ACC112 (cell line): ENCODE measurements around the gene CEACAM4.

Experiments
- H2AFZ ChIP-seq: fragments of 200-600 bp; sonication (generic); one replicate; pipeline ENCODE4 v1.6.0; 2017; ENCODE audit warnings: antibody characterized with exemption, low read length; ENCODE audit not compliant: unreplicated experiment
- H3K27ac ChIP-seq: fragments of 200-600 bp; sonication (generic); 2 replicates; pipeline ENCODE4 v1.5.1; 2014; ENCODE audit warnings: low read depth, mild to moderate bottlenecking, antibody characterized with exemption, low read length, moderate library complexity
- H3K27me3 ChIP-seq: fragments of 200-600 bp; sonication (generic); 2 replicates; pipeline ENCODE4 v1.6.1; 2014; ENCODE audit warnings: mild to moderate bottlenecking, antibody characterized with exemption, low read length, moderate library complexity, mixed read lengths; ENCODE audit not compliant: insufficient read depth
- H3K36me3 ChIP-seq: fragments of 200-600 bp; sonication (generic); 2 replicates; pipeline ENCODE4 v1.6.1; 2016; ENCODE audit warnings: mild to moderate bottlenecking, antibody characterized with exemption, low read length, moderate library complexity, mixed read lengths; ENCODE audit not compliant: insufficient read depth
- H3K4me1 ChIP-seq: fragments of 200-600 bp; sonication (generic); one replicate; pipeline ENCODE4 v1.6.1; 2016; ENCODE audit warnings: low read length, mixed read lengths; ENCODE audit not compliant: insufficient read depth, unreplicated experiment, control insufficient read depth
- H3K4me3 ChIP-seq: fragments of 200-600 bp; sonication (generic); 2 replicates; pipeline ENCODE4 v1.5.1; 2014; ENCODE audit warnings: mild to moderate bottlenecking, low read depth, low read length
- H3K79me2 ChIP-seq: fragments of 200-600 bp; sonication (generic); one replicate; pipeline ENCODE4 v1.6.0; 2016; ENCODE audit warnings: low read length; ENCODE audit not compliant: control insufficient read depth, unreplicated experiment, insufficient read depth

CEACAM4 gene

DNA sequence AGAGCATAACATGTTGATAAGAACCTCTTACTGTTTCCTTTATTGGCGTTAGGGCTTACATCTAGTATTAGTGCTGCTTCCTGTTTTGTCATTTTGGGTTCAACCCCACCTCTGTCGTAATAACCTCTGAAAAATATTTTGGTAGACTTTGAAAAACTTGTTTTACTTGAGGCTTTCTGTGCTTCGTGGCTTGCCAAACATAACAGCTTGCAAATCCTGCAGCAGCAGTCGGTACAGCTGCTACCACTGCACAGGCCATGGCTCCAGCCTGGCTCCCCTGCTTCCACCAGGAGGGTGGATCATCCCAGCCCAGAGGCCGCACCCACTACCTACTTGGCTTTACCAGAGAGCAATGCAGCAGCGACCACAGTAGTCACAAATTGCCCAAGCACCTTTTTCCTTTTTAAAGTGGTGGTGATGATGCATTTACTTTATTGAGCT is 11.8 kb upstream of the CEACAM4 start:
- no peaks in the 10 kb centered on the region for H3K36me3 ChIP-seq
- no peak overlapping the region for H3K4me3 ChIP-seq
- H3K4me1 ChIP-seq: no peaks in the 10 kb centered on the region
- no peak overlapping the region for H3K27ac ChIP-seq
- no peaks in the 10 kb centered on the region for H3K79me2 ChIP-seq
- H3K27me3 ChIP-seq: peaks cover 17% of the 10 kb centered on the region; the same call in 1 of the 2 replicates
- no peak overlapping the region for H2AFZ ChIP-seq

- H3K79me2 ChIP-seq: no peaks in the 10 kb centered on the region
- H3K4me1 ChIP-seq: no peaks in the 10 kb centered on the region
- no peak overlapping the region for H3K4me3 ChIP-seq
- H2AFZ ChIP-seq: no peak overlapping the region
- no peaks in the 10 kb centered on the region for H3K36me3 ChIP-seq
- no peak overlapping the region for H3K27ac ChIP-seq
- peaks cover 17% of the 10 kb centered on the region; the same call in 1 of the 2 replicates for H3K27me3 ChIP-seq
These were observed 10.6 kb upstream of the CEACAM4 start for GRCh38 chr19:41637484-41637883.

GRCh38 chr19:41627966-41628675 is 1.2 kb upstream of the CEACAM4 start:
- Histone ChIP-seq H3K27me3 (peaks cover 13% of the 10 kb centered on the region), H3K36me3 (no peaks in the 10 kb centered on the region), H3K4me3 (no peak overlapping the region), H3K27ac (no peak overlapping the region), H3K4me1 (no peaks in the 10 kb centered on the region), H3K79me2 (no peaks in the 10 kb centered on the region), H2AFZ (no peak overlapping the region)

GRCh38 chr19:41626278-41626677 is 596 bp downstream of the CEACAM4 start:
- H3K27me3 ChIP-seq: peaks cover 13% of the 10 kb centered on the region
- no peaks in the 10 kb centered on the region for H3K36me3 ChIP-seq
- H3K4me3 ChIP-seq: no peak overlapping the region
- no peak overlapping the region for H3K27ac ChIP-seq
- no peaks in the 10 kb centered on the region for H3K79me2 ChIP-seq
- no peak overlapping the region for H2AFZ ChIP-seq
- no peaks in the 10 kb centered on the region for H3K4me1 ChIP-seq

DNA sequence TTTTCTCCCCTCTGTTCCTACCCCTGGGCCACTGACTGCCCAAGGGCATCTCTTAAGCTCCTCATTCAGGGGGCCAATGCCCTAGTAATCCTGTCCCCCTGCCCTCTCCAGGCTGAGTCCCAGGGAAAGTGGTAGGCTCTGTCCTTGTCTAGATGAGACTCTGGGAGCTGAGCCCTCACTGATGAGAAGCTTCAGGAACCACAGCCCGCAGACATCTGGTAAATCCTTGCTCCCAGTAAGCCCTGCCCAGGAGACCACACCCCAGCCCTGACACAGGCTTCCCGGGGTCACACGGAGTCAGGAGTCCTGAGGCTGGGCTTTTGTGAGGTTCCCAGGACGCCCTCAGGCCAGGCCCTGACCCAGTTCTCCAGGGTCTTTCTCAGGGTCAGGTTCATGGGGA is 1.9 kb downstream of the CEACAM4 start:
- H3K4me1 ChIP-seq: no peaks in the 10 kb centered on the region
- H3K4me3 ChIP-seq: no peak overlapping the region
- no peak overlapping the region for H2AFZ ChIP-seq
- no peaks in the 10 kb centered on the region for H3K79me2 ChIP-seq
- no peaks in the 10 kb centered on the region for H3K36me3 ChIP-seq
- peaks cover 13% of the 10 kb centered on the region for H3K27me3 ChIP-seq
- no peak overlapping the region for H3K27ac ChIP-seq

GRCh38 chr19:41624515-41624914 is 2.4 kb downstream of the CEACAM4 start:
- H3K4me1 ChIP-seq: no peaks in the 10 kb centered on the region
- no peak overlapping the region for H2AFZ ChIP-seq
- H3K36me3 ChIP-seq: no peaks in the 10 kb centered on the region
- no peak overlapping the region for H3K4me3 ChIP-seq
- H3K79me2 ChIP-seq: no peaks in the 10 kb centered on the region
- peaks cover 13% of the 10 kb centered on the region for H3K27me3 ChIP-seq
- no peak overlapping the region for H3K27ac ChIP-seq

- H3K4me3 ChIP-seq: no peak overlapping the region
- H2AFZ ChIP-seq: no peak overlapping the region
- H3K36me3 ChIP-seq: no peaks in the 10 kb centered on the region
- no peak overlapping the region for H3K27ac ChIP-seq
- peaks cover 3% of the 10 kb centered on the region for H3K27me3 ChIP-seq
- H3K4me1 ChIP-seq: no peaks in the 10 kb centered on the region
- no peaks in the 10 kb centered on the region for H3K79me2 ChIP-seq
These were observed 3.5 kb downstream of the CEACAM4 start for GRCh38 chr19:41623360-41623759.

DNA sequence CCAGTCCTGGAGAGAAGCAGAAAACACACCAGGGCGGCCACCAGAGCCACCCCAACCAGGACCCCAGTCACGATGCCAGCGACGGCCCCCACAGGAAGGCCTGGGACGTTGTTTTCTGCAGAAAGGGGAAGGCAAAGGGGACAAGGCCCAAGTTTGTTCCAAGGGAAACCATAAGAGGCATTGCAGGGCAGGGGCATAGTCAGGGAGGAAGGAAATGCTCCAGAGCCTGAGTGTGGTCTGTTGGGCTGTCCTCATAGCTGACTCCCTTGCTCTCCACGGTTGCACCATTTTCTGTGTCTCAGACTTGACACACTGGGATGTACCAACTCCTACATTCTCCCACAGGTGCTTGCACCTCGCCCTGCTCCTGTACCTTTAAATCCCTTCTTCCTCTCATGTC is 5.2 kb downstream of the CEACAM4 start:
- Histone ChIP-seq H3K4me3 (no peak overlapping the region), H3K79me2 (no peaks in the 10 kb centered on the region), H3K27ac (no peak overlapping the region), H2AFZ (no peak overlapping the region), H3K4me1 (no peaks in the 10 kb centered on the region), H3K36me3 (no peaks in the 10 kb centered on the region), H3K27me3 (peaks cover 3% of the 10 kb centered on the region)

GRCh38 chr19:41621226-41621625 is 5.6 kb downstream of the CEACAM4 start:
- H3K79me2 ChIP-seq: no peaks in the 10 kb centered on the region
- no peaks in the 10 kb centered on the region for H3K36me3 ChIP-seq
- H3K4me1 ChIP-seq: no peaks in the 10 kb centered on the region
- H2AFZ ChIP-seq: no peak overlapping the region
- no peak overlapping the region for H3K4me3 ChIP-seq
- H3K27me3 ChIP-seq: peaks cover 3% of the 10 kb centered on the region
- no peak overlapping the region for H3K27ac ChIP-seq

DNA sequence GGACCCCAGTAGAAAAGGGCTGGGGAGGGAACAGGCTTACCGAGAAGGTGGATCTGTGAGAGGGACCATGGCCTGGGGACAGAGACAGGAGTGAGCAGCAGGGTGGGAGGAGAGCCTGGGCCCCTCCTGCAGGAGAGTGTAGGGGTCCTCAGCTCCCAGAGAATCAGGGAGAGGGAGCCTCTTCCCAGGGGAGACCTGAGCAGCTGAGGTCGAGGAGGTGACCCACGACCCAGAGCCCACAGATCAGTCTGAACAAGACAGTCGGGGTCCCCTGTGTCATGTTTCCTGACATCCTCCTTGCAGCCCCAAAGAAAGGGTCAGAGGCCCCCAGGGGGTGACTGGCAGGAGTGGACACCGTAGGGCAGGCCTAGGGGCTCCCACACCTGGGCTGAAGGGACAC is 6.7 kb downstream of the CEACAM4 start:
- Histone ChIP-seq H3K79me2 (no peaks in the 10 kb centered on the region), H3K36me3 (no peaks in the 10 kb centered on the region), H3K4me1 (no peaks in the 10 kb centered on the region), H3K27ac (no peak overlapping the region), H3K4me3 (no peak overlapping the region), H3K27me3 (peaks cover 3% of the 10 kb centered on the region), H2AFZ (no peak overlapping the region)

GRCh38 chr19:41619018-41619556 is 7.8 kb downstream of the CEACAM4 start:
- Histone ChIP-seq H3K4me1 (no peaks in the 10 kb centered on the region), H3K36me3 (no peaks in the 10 kb centered on the region), H2AFZ (no peak overlapping the region), H3K79me2 (no peaks in the 10 kb centered on the region), H3K27ac (no peak overlapping the region), H3K4me3 (no peak overlapping the region), H3K27me3 (no peaks in the 10 kb centered on the region; the same call in 1 of the 2 replicates)
